ENCODE results near the gene CCDC171.
"Not testable (repeated sequence)": the region's sequence is repeated elsewhere in the genome, so short reads cannot be mapped to it uniquely, and the experiment has no call there.

GRCh38 chr9:15810219-15810899 lies 257.5 kb downstream of the CCDC171 start:
- not testable (repeated sequence) for TF ChIP-seq CTCF (IDR thresholded peaks at IDR 0.05; ENCODE audit: low read length); EZH2 (IDR thresholded peaks at IDR 0.05; ENCODE audit: borderline replicate concordance, low read length)

All from OCI-LY1 (cell line).